SH-SY5Y (cell line): ENCODE results near the gene DOK4.

Experiments used
- GATA2 ChIP-seq: IDR thresholded peaks from 2 replicates; pipeline ENCODE4 v1.6.1; 2011; ENCODE audit warnings: mild to moderate bottlenecking, low read depth, low read length
- GATA3 ChIP-seq: IDR thresholded peaks from 2 replicates; pipeline ENCODE4 v1.6.1; 2011; ENCODE audit warnings: low read depth, mild to moderate bottlenecking, low read length, moderate library complexity

The DOK4 gene

GRCh38 chr16:57478396-57479204, 7.7 kb downstream of the DOK4 start:
- TF ChIP-seq GATA2: no peak

GRCh38 chr16:57477531-57478202, 8.6 kb downstream of the DOK4 start:
- TF ChIP-seq GATA3: no peak
- no peak for TF ChIP-seq GATA2

- TF ChIP-seq GATA3: no peak
- TF ChIP-seq GATA2: no peak
Observed at GRCh38 chr16:57476546-57477410, 9.5 kb downstream of the DOK4 start.

- TF ChIP-seq GATA2 (no peak), GATA3 (no peak)
Observed at GRCh38 chr16:57475711-57476339, 10.5 kb downstream of the DOK4 start.

- TF ChIP-seq GATA3: no peak
- TF ChIP-seq GATA2: no peak
Observed at GRCh38 chr16:57474671-57475661, 11.3 kb downstream of the DOK4 start.

GRCh38 chr16:57473906-57474305, 12.4 kb downstream of the DOK4 start:
- no peak for TF ChIP-seq GATA3
- TF ChIP-seq GATA2: no peak

GRCh38 chr16:57473176-57473840, 13.0 kb downstream of the DOK4 start:
- no peak for TF ChIP-seq GATA3
- no peak for TF ChIP-seq GATA2

GRCh38 chr16:57472665-57473060, 13.6 kb downstream of the DOK4 start:
- TF ChIP-seq GATA3 (no peak), GATA2 (no peak)

- TF ChIP-seq GATA3 (no peak), GATA2 (no peak)
Observed at GRCh38 chr16:57471852-57472664, 14.2 kb downstream of the DOK4 start.

GRCh38 chr16:57471209-57471608, 15.1 kb downstream of the DOK4 start:
- TF ChIP-seq GATA2: no peak
- no peak for TF ChIP-seq GATA3

GRCh38 chr16:57470711-57471110, 15.6 kb downstream of the DOK4 start:
- TF ChIP-seq GATA2 (no peak), GATA3 (no peak)
